Naive thymus-derived CD8-positive, alpha-beta T cell (primary cell): ENCODE data around the gene RING1. TPM values are rescaled to one million over a fixed set of nuclear protein-coding genes. Genes with fewer than 3 reads are reported as not detected.

Experiments used
- ATAC-seq, 2 donors: fragments of 150-1000 bp; cut with Tn5 transposase in 1 of 2; sonication (Bioruptor Pico), chemical (Tn5 transposase) in 1 of 2; 1 replicate in 1 of 2; 2 replicates in 1 of 2; pipeline ENCODE4 v1.10.0; 2021; ENCODE audit warnings: mild to moderate bottlenecking in 2 of 2, moderate library complexity in 2 of 2
- POLR2A ChIA-PET: fragments of 350-600 bp; sonication (Branson Sonifier 250); formaldehyde crosslinking; loops from one replicate; lab custom pipeline; 2021; ENCODE audit warnings: antibody characterized with exemption; lab: Charles Lee
- DNase-seq, 10 donors: peaks; one replicate each; pipeline versions ENCODE4 v3.0.0 to v3.0.0-alpha.2; 2020 to 2022
- H3K27ac Mint-ChIP-seq, 10 donors: one replicate each; pipeline ENCODE4 v1.8.0; 2020 to 2022; ENCODE audit warnings: mild to moderate bottlenecking in 10 of 10, mixed read lengths in 10 of 10, moderate library complexity in 4 of 10, inconsistent platforms in 1 of 10
- H3K27me3 Mint-ChIP-seq, 5 donors: one replicate each; pipeline ENCODE4 v1.8.0; 2021 to 2022; ENCODE audit warnings: mixed read lengths in 5 of 5
- H3K36me3 Mint-ChIP-seq, 3 donors: one replicate each; pipeline ENCODE4 v1.8.0; 2020 to 2022; ENCODE audit warnings: mixed read lengths in 3 of 3, mild to moderate bottlenecking in 2 of 3, inconsistent platforms in 1 of 3
- H3K4me1 Mint-ChIP-seq, 4 donors: one replicate each; pipeline ENCODE4 v1.8.0; 2021 to 2022; ENCODE audit warnings: mixed read lengths in 4 of 4
- H3K4me3 Mint-ChIP-seq, 10 donors: one replicate each; pipeline ENCODE4 v1.8.0; 2020 to 2022; ENCODE audit warnings: mild to moderate bottlenecking in 10 of 10, mixed read lengths in 10 of 10, moderate library complexity in 6 of 10, inconsistent platforms in 1 of 10
- H3K9me3 Mint-ChIP-seq, 9 donors: one replicate each; pipeline ENCODE4 v1.8.0; 2020 to 2022; ENCODE audit warnings: mixed read lengths in 9 of 9, mild to moderate bottlenecking in 3 of 9, inconsistent platforms in 1 of 9, moderate library complexity in 1 of 9
- polyA plus RNA-seq, 3 donors: library from polyadenylated mRNA; unstranded; fragments of 300-500 nt; fragmentation: Illumina TruSeq; gene quantifications; one replicate each; pipeline ENCODE4 v1.2.3, GENCODE V29; 2021
- total RNA-seq, 8 experiments: library from RNA in 2 of 8; stranded (reverse) in 2 of 8; gene quantifications; one replicate each; pipeline ENCODE4 v1.2.3 and lab custom pipeline; 2021 to 2026

The RING1 gene
- total and polyA plus RNA-seq, 5 experiments from 2014 or later = 12.1 to 59.1 (median 12.5) TPM

DNA sequence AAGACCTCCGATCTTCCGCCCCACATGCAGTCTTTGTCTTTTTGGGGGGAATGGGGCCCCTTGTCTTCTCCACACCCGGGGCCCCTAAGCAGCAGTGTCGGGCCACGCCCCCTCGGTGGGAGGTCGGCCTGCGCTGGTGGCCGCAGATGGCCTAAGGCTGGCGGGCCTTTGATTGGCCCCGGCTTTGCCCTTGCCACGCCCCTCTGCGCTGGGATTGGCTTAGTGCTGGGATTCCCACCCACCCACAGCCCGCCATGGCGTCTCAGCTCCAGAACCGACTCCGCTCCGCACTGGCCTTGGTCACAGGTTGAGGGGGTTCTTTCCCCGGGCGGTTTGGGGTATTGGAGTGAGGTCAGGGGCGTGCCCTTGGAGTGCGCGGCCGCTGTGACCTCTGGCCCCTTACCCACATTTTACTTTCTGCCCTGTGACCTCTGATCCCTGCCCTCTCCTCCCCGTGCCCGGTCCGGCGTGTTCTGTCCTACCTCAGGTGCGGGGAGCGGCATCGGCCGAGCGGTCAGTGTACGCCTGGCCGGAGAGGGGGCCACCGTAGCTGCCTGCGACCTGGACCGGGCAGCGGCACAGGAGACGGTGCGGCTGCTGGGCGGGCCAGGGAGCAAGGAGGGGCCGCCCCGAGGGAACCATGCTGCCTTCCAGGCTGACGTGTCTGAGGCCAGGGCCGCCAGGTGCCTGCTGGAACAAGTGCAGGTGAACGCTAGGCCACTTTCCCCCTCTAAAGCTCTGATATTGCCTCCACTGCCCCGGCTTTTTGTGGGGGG, 3.7 kb upstream of the RING1 start, which contains the start of gene HSD17B8:
Gene HSD17B8, plus strand, starts transcription at position 241 of the 776 bp plus-strand sequence. Its CDS starts 14 bp downstream, at position 255.
- DNase-seq (peak; percentile 78 to 94 (median 84)), ATAC-seq (peak; percentile 60 to 65)
- peaks cover 6 to 26% (median 12%) of the 10 kb centered on the region in 3 donors for H3K36me3 Mint-ChIP-seq
- no peaks in the 10 kb centered on the region for H3K27me3 Mint-ChIP-seq
- H3K27ac Mint-ChIP-seq = peak within 1 kb of the TSS; percentile 46 to 98 (median 92)
- no peaks in the 10 kb centered on the region for H3K9me3 Mint-ChIP-seq
- POLR2A ChIA-PET = interaction anchor here (0.5 to 2.4 kb wide), 10 partner anchors 8 to 1303 kb away, joined by 3 to 18 read pairs (median 4); partner anchors contain the start of genes RPS18, VPS52 and ZBTB12
- H3K4me1 Mint-ChIP-seq = peaks cover 38 to 78% (median 70%) of the 10 kb centered on the region in 4 donors
- peak within 1 kb of the TSS; percentile 76 to 100 (median 96) for H3K4me3 Mint-ChIP-seq

DNA sequence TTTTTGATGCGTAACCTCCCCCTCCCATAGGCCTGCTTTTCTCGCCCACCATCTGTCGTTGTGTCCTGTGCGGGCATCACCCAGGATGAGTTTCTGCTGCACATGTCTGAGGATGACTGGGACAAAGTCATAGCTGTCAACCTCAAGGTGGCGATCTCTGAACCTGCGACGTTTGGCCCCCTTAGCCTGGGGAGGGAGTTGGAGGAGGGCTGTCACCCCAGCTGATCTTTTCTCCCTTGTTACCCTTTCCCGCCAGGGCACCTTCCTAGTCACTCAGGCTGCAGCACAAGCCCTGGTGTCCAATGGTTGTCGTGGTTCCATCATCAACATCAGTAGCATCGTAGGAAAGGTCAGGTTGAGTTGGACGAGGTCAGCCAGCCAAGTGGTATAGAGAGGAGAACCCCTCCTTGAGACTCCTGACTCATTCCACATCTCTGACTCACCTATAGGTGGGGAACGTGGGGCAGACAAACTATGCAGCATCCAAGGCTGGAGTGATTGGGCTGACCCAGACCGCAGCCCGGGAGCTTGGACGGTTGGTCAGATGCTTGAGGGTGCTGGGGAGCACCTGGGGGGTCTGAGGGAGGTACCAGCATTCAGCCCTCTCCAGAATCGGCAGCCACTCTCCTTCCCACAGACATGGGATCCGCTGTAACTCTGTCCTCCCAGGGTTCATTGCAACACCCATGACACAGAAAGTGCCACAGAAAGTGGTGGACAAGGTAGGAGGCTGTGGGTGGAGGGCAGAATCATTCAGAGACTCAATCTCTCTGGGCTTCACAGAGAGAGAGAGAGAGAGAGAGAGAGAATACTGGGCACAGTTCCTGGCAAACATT, 2.9 kb upstream of the RING1 start:
- no peaks in the 10 kb centered on the region for H3K27me3 Mint-ChIP-seq
- H3K4me1 Mint-ChIP-seq = peaks cover 39 to 80% (median 74%) of the 10 kb centered on the region in 4 donors
- H3K27ac Mint-ChIP-seq = peak overlapping the region; percentile 46 to 96 (median 90)
- DNase-seq = peak in 1 of 10 donors; percentile 29
- POLR2A ChIA-PET = interaction anchor here (0.7 to 2.4 kb wide), 8 partner anchors 9 to 364 kb away, joined by 3 to 18 read pairs (median 4); partner anchors contain the start of genes RPS18 and VPS52
- no peak for ATAC-seq
- no peaks in the 10 kb centered on the region for H3K9me3 Mint-ChIP-seq
- peak overlapping the region; percentile 76 to 100 (median 96) for H3K4me3 Mint-ChIP-seq
- H3K36me3 Mint-ChIP-seq = peaks cover 6 to 34% (median 13%) of the 10 kb centered on the region in 3 donors

DNA sequence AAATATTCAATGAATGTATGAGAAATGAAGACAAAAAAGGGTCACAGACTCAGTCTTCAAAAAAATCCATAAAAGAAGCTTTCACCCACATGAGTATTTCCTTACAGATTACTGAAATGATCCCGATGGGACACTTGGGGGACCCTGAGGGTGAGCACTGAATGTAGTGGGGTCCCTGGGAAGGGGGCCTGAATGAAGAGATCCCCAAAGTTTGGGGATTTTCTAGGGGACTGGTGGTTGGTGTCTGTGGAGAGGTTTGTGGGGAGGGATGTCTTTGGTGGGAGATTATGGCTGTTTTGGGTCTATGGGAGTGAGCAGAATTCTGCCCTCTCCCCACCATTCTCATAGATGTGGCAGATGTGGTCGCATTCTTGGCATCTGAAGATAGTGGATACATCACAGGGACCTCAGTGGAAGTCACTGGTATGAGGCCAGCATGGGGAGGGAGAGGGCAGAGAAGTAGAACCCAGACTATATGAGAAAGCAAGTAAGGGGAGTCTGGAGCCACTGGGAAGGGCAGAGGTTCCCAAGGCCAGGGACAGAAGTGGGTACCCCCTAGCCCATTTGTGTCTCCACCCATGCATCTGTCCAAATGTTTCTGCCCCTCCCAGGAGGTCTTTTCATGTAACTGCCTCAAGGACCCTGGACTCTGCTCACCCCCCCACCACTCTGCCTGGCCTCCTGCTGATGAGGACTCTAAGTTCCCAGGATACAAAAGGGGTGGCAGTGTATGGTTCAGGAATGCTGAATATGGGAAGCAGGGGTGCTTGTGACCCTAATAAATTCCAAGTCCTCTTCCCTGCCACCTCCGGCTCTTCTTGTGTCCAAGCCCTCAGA, 2.1 kb upstream of the RING1 start:
- Mint-ChIP-seq H3K9me3 (no peaks in the 10 kb centered on the region), H3K27me3 (no peaks in the 10 kb centered on the region), H3K4me3 (peak overlapping the region; percentile 21 to 100 (median 94)), H3K36me3 (peaks cover 6 to 37% (median 16%) of the 10 kb centered on the region in 3 donors), H3K27ac (peak overlapping the region; percentile 46 to 95 (median 87)), H3K4me1 (peaks cover 36 to 72% (median 69%) of the 10 kb centered on the region in 4 donors)
- ATAC-seq = no peak
- POLR2A ChIA-PET = interaction anchor here (0.7 to 3.3 kb wide), 7 partner anchors 13 to 365 kb away, joined by 3 to 37 read pairs (median 16); partner anchors contain the start of genes RPS18 and VPS52
- DNase-seq = no peak

DNA sequence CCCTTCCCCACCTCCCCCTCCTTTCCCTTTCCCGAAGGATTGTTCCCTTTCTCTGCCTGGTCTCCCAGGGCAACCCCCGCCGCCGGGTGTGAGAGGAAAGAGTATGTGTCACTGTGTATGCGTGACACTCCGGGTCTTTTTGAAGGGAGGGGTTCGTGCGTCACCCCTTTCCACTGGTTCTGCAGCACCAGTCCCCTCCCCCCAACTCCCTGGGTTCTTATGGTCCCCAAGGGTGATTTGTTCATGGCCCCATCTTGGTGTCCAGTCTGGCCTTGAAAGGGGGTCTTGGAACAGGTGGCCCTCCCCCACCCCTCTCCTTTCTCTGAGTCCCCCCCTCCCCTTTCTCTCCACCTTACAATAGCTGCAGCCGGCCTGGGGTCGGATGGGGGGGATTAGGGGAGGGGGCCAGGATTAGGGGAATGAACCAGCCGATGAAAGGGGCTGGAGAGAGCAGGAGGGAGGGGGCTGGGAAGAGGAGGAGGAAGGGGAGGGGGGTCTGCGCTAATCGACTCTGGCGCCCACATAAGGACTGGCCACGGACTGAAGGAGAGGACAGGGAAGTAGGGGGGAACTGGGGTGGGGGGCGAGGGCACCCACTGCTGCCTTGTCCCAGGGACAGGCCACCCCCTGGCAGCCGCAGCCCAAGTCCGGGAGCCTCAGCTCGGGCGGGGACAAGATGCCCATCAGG, 1.3 kb upstream of the RING1 start:
- H3K27ac Mint-ChIP-seq = peak overlapping the region in 5 of 10 donors; percentile 56 to 97 (median 94)
- H3K27me3 Mint-ChIP-seq = no peaks in the 10 kb centered on the region
- H3K9me3 Mint-ChIP-seq = no peaks in the 10 kb centered on the region
- no peak for ATAC-seq
- peaks cover 33 to 66% (median 62%) of the 10 kb centered on the region in 4 donors for H3K4me1 Mint-ChIP-seq
- H3K36me3 Mint-ChIP-seq = peaks cover 6 to 38% (median 16%) of the 10 kb centered on the region in 3 donors
- peak overlapping the region in 7 of 10 donors; percentile 84 to 99 (median 91) for H3K4me3 Mint-ChIP-seq
- DNase-seq = no peak
- POLR2A ChIA-PET = interaction anchor here (0.6 to 3.5 kb wide), 9 partner anchors 8 to 235 kb away, joined by 3 to 43 read pairs (median 10); partner anchors contain the start of genes COL11A2, RPS18, RXRB and SLC39A7

DNA sequence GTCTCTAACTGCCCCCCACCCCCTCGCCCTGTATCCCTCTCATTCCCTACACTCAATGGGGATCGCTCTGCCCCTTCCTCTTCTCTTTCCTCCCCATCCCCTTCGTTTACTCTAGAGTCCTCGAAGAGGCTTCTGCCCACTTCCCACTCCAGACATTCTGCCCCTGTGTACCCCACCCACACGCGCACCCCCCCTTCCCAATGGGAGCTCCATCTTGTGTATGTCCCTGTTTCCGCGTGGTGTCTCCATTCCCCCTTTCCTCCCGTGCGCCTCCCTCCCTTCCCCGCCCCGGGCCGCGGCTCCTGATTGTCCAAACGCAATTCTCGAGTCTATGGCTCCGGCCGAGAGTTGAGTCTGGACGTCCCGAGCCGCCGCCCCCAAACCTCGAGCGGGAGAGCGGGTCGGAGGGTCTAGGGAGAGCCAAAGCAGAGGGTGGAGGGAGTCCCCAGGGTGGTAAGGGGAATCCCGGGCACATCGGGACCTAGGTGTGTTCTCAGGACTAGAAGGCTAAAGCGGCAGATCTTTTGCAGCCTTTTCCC, 679 bp upstream of the RING1 start:
- Mint-ChIP-seq H3K4me3 (peak overlapping the region; percentile 84 to 99 (median 90)), H3K27me3 (peaks cover 0 to under 1% (median 0%) of the 10 kb centered on the region in 5 donors), H3K4me1 (peaks cover 37 to 66% (median 61%) of the 10 kb centered on the region in 4 donors), H3K9me3 (no peaks in the 10 kb centered on the region), H3K27ac (peak overlapping the region; percentile 78 to 97 (median 94)), H3K36me3 (peaks cover 6 to 38% (median 11%) of the 10 kb centered on the region in 3 donors)
- ATAC-seq = no peak
- POLR2A ChIA-PET = interaction anchor here (0.5 to 3.5 kb wide), 20 partner anchors 9 to 363 kb away, joined by 3 to 43 read pairs (median 6); partner anchors contain the start of genes B3GALT4, COL11A2, PFDN6 and PSMB8
- DNase-seq = no peak

DNA sequence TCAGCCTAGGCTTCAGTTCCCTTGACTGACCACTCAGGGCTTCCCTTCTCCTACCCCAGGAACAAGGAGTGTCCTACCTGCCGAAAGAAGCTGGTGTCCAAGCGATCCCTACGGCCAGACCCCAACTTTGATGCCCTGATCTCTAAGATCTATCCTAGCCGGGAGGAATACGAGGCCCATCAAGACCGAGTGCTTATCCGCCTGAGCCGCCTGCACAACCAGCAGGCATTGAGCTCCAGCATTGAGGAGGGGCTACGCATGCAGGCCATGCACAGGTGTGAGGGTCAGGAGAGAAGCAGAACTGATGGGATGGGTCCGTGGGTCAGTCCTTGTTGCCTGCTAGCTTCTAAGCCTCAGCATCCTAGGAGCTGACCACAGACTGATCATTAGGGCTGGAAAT, 1.6 kb downstream of the RING1 start:
- ATAC-seq = no peak

DNA sequence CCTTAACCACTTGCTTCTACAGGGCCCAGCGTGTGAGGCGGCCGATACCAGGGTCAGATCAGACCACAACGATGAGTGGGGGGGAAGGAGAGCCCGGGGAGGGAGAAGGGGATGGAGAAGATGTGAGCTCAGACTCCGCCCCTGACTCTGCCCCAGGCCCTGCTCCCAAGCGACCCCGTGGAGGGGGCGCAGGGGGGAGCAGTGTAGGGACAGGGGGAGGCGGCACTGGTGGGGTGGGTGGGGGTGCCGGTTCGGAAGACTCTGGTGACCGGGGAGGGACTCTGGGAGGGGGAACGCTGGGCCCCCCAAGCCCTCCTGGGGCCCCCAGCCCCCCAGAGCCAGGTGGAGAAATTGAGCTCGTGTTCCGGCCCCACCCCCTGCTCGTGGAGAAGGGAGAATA, 2.8 kb downstream of the RING1 start:
- H3K27ac Mint-ChIP-seq = no peak overlapping the region
- peaks cover 0 to 24% (median 7%) of the 10 kb centered on the region in 3 donors for H3K36me3 Mint-ChIP-seq
- peaks cover 45 to 72% (median 57%) of the 10 kb centered on the region in 4 donors for H3K4me1 Mint-ChIP-seq
- POLR2A ChIA-PET = interaction anchor here (0.6 to 1.5 kb wide), 4 partner anchors 12 to 98 kb away, joined by 3 to 5 read pairs (median 4); no protein-coding TSS in a partner anchor
- no peaks in the 10 kb centered on the region for H3K9me3 Mint-ChIP-seq
- peak overlapping the region in 1 of 10 donors; percentile 51 for H3K4me3 Mint-ChIP-seq
- ATAC-seq = no peak
- H3K27me3 Mint-ChIP-seq = peaks cover 0 to 8% (median 0%) of the 10 kb centered on the region in 5 donors
- no peak for DNase-seq

More for the DNA sequence above, 1.6 kb downstream of the RING1 start:
- peaks cover 0 to 8% (median 0%) of the 10 kb centered on the region in 5 donors for H3K27me3 Mint-ChIP-seq
- peaks cover 47 to 71% (median 64%) of the 10 kb centered on the region in 4 donors for H3K4me1 Mint-ChIP-seq
- H3K9me3 Mint-ChIP-seq = no peaks in the 10 kb centered on the region
- DNase-seq = no peak
- peaks cover 0 to 24% (median 7%) of the 10 kb centered on the region in 3 donors for H3K36me3 Mint-ChIP-seq
- H3K4me3 Mint-ChIP-seq = peak overlapping the region in 9 of 10 donors; percentile 42 to 99 (median 93)
- POLR2A ChIA-PET = interaction anchor here (0.6 to 3.5 kb wide), 9 partner anchors 9 to 238 kb away, joined by 3 to 43 read pairs (median 10); partner anchors contain the start of genes COL11A2, RPS18, RXRB and SLC39A7
- peak overlapping the region in 9 of 10 donors; percentile 15 to 98 (median 88) for H3K27ac Mint-ChIP-seq

DNA sequence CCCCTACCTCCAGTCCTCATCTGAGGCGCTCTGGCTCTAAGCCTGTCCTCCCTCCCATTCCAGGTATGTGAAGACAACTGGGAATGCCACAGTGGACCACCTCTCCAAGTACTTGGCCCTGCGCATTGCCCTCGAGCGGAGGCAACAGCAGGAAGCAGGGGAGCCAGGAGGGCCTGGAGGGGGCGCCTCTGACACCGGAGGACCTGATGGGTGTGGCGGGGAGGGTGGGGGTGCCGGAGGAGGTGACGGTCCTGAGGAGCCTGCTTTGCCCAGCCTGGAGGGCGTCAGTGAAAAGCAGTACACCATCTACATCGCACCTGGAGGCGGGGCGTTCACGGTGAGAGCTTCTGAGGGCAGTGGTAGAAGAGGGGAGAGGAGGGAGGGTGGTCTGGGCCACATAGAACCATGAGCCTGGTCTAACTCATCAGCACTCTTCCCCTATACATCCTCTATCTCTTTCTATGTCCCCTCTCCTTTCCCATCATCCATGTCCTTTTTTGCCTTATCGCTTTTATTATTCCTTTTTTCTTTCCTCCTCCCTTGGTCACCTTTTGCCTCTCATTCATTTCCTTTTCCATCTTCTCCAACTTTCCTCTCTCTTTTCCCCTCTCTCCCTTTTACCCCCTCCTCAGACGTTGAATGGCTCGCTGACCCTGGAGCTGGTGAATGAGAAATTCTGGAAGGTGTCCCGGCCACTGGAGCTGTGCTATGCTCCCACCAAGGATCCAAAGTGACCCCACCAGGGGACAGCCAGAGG, 3.5 kb downstream of the RING1 start:
- Mint-ChIP-seq H3K4me3 (peak overlapping the region in 6 of 10 donors; percentile 31 to 87 (median 49)), H3K27me3 (peaks cover 0 to 8% (median 0%) of the 10 kb centered on the region in 5 donors), H3K9me3 (no peaks in the 10 kb centered on the region), H3K4me1 (peaks cover 46 to 75% (median 57%) of the 10 kb centered on the region in 4 donors), H3K27ac (peak overlapping the region in 3 of 10 donors; percentile 59 to 95 (median 73)), H3K36me3 (peaks cover 0 to 24% (median 7%) of the 10 kb centered on the region in 3 donors)
- ATAC-seq = no peak
- no peak for DNase-seq
- POLR2A ChIA-PET = interaction anchor here (0.8 to 1.5 kb wide), 6 partner anchors 12 to 240 kb away, joined by 3 to 5 read pairs (median 3); partner anchors contain the start of genes RPS18 and VPS52

DNA sequence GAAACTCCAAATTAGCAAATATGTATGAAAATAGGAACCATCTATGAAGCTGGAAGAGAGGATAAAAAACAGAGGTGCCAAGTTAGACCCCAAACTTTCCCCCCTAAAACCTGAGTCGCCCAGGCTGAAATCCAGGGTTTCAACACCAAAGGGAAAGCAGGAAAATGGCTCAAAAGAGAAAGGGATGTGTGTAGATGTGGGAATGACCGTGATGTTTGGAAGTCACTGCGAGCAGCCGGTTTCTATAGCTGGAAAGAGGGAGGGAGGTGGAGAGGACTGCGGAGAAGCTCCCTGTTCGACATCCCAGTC, 4.5 kb downstream of the RING1 start:
- H3K36me3 Mint-ChIP-seq = peaks cover 0 to 24% (median 7%) of the 10 kb centered on the region in 3 donors
- peak overlapping the region; percentile 82 to 97 (median 87) for H3K4me3 Mint-ChIP-seq
- H3K27me3 Mint-ChIP-seq = peaks cover 0 to 8% (median 0%) of the 10 kb centered on the region in 5 donors
- DNase-seq = no peak
- peaks cover 44 to 82% (median 58%) of the 10 kb centered on the region in 4 donors for H3K4me1 Mint-ChIP-seq
- ATAC-seq = no peak
- no peaks in the 10 kb centered on the region for H3K9me3 Mint-ChIP-seq
- POLR2A ChIA-PET = interaction anchor here (0.7 to 1.5 kb wide), 5 partner anchors 17 to 241 kb away, joined by 3 read pairs; partner anchors contain the start of genes RPS18 and VPS52
- peak overlapping the region; percentile 3 to 95 (median 82) for H3K27ac Mint-ChIP-seq
